GM15510 (cell line): ENCODE data around the gene ZBTB7C.

Source experiments
- POLR2A ChIP-seq: IDR thresholded peaks from 3 replicates; pipeline ENCODE4 v1.6.1; 2011; ENCODE audit warnings: borderline replicate concordance; ENCODE audit not compliant: insufficient read length; ENCODE audit errors: extremely low read depth

The ZBTB7C gene

DNA sequence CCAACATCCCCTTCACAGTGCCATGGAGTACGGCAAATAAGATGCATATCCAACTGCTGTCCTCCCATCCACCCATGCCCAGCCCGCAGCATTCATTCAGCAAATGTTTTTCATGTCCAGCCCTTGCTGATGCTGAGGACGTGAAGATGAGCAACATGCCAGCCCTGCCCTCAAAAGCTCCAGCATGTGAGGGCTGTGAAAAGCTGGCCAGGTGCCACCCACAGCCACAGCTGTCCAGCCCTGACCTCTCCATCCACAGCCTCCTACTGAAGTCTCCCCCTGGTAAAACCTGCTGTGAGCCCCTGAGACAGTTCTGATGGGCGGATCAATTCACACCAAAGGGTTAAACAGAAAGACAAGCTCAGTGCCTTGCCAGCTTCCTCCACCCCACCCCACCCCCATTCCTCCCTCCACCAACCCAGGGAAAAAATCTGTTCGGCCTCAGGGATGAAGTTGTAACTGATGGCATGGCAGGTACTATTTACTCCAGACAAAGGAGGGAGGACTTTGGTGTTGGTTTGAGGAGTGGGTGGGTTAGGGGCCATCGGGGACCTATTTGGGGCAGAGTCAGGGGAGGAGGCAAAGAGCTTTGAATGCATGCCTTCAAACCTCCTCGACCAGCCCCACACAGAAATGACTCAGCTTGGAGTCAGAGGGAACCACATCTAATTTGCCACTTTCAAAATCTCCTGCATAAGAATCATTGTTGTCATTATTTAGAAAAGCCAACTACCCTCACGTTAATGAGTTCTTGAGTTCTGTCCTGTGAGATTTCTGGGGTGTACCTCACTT, 4.3 kb downstream of the ZBTB7C start:
- TF ChIP-seq POLR2A, result no peak

DNA sequence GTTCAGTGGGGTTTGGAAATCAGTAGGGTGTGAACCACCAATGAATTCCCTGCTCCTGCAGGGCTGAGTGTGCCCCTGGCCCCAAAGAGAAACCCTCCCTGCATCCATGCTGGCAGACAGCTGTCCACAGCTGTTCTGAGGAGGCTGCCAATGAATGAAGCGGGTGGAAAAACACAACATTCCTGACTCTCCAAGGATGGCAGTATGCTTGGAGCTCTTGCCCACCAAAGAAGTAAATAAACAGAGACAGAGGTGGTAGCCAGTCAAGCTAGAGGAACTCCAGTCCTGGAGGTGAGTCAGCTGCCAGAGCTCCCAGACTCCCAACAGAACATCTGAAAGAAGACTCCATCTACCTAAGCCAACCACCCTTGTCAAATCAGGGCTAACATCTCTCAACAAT, 6.2 kb downstream of the ZBTB7C start:
- TF ChIP-seq POLR2A, result no peak

DNA sequence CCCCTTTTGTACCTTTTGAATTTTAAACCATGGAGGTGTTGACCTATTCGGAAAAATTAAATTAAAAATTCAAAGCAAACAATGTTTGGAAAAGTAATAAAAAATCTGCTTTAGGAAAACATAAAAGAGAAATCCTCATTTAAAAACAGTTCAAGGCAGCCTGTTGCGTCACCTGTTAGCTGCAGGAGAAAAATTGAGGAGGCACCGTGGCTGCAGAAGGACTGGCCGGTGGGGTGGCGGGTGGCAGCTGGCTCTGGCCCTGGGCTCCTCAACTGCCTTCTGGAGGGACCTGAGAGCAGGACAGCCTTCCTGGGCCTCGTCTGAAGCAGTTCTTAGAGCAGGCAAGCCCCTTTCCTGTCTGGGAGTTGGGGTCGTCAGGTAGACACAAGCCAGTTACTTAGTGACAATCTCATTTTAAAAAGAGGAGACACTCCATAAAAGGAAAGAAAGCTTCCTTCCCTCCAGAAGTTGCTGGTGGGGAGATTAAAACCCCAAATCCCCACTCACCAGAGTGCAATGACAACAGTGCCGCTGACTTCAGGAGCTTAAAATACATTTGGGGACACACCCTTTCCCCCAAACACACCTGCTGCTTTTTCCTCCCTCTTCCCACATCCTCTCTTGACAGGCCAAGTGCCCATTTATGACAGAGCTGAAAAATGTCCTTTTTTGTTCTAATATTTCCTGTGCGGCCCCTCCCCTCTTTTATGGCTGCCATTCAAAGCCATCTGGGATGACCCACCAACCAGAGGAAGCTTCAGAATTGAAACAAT, 9.7 kb downstream of the ZBTB7C start:
- no peak for TF ChIP-seq POLR2A

DNA sequence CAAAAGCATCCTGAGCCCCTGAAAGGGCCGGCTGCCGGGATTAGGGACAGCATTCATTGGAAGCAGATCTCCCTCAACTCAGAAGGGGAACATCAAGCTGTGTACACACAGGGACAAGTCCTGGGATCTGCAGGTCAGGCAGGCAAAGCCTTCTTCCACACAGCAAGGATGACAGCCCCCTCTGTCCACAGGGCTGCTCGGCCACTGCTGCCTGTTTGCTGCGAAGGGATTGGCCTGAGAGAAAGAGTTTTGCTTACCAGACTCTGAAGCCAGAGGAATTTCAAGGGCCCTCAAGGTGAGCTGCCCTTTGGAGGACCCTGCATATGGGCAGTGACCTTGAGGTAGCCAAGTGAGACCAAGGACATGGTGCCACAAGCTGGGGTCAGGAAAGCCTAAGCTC, 11.1 kb downstream of the ZBTB7C start:
- TF ChIP-seq POLR2A, result no peak

DNA sequence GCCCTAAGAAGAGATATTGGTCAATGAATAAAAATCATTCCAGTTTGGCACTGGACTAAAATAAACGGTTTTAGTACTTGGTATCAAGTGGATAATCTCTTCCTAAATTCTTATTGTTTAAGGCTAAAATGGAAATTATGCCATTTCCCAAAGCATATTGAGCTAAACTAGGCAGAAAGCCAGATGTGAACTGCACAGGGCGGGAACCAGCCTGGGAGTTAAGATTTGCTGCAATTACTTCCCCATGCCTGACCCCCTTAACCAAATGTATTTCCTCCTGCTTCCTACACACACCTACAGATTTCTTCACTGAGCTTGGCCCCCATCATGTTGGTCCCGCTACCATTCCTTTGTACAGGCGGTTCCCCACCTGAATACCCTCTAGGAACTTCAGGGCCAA, 12.2 kb downstream of the ZBTB7C start:
- TF ChIP-seq POLR2A, result no peak

DNA sequence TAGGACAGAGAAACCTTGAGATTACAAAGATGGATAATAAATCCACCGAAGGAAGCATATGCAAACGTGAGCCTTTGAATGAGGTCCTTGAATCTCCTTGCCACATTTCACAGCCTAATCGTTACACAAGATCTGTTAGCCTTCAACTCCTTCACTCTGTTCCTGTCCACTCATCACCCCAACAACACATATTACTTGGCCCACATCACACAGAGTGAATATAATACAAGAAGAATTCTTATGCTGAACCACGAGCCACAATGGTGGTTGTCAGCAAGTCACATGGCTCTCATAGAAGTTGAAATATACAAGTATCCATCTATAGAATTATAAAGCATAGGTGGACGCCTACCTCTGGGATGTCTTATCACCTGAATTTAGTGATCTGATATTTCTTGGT, 12.6 kb downstream of the ZBTB7C start:
- TF ChIP-seq POLR2A, result no peak

DNA sequence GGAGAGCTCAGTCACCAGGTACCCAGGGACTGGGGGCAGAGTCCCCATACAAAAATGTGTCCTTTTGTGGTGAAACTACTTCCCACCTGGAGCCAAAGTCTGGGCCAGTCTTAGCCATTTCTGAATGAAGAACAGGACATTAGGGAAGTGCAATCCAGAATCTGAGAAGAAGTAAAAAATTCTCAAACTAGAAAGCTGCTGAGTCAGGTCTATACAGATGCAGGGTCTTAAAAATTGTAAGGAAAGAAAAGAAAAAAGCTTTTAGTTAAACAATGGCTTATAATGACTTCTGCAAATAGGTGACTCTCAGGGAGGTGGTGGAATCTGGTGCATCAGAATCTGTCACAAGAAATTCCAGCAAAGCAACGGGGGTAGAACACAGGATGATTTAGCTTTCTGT, 13.5 kb downstream of the ZBTB7C start:
- TF ChIP-seq POLR2A, result no peak

DNA sequence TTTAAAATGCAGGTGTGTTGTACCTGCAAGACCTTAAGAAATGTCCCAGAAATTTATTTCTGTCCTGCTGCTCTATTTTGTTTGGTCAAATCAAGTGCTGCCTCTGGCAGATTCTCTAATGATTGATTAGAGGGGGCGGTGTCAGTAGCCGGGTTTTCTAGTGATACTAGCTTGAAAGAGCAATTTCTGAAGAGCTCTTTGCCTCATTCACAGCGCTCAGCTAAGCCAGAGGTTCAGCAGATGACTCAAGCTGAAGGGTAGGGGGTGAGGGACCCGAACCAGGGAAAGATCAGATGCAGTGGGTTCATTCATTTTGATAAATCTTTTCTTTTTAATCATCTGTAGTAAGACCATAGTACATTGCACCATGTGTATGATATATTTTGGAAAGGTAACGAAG, 15.0 kb downstream of the ZBTB7C start:
- TF ChIP-seq POLR2A, result no peak

DNA sequence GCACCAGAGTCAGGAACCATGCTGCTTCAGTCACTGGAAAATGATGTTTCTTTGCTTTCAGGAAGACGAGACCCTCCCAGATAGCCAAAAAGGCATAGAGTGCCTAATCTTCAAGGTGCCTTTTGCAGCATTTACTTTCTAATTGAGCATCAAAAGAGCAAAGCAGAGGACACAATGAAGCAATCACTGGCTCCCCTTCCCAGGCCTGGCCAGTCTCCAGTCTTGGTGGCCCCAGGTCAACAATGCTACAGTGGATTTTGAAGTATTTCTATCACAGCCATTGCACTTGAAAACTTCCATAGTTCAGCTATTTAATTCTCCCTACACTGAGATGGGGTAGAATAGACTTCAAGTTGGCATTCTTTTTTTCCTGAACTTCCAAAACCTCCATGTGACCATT, 15.4 kb downstream of the ZBTB7C start:
- TF ChIP-seq POLR2A, result no peak

DNA sequence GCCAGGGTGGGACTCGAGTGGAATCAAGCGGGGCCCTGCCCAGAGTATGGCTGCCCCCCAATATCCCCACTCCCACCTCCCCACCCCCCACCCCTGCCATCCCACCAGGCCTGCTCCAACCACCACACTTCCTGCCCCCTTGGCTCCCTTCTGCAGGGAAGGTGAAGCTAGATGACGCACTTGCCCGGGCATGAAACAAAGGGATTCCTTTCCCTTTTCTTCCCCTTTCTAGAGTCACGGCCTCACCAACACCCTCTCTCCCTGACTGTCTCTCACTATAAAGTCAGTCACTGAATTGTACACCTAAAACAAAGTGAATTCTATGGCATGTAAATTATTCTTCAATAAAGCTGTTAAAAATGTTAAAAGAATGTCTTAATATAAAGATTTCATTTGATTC, 16.0 kb downstream of the ZBTB7C start:
- TF ChIP-seq POLR2A, result no peak

DNA sequence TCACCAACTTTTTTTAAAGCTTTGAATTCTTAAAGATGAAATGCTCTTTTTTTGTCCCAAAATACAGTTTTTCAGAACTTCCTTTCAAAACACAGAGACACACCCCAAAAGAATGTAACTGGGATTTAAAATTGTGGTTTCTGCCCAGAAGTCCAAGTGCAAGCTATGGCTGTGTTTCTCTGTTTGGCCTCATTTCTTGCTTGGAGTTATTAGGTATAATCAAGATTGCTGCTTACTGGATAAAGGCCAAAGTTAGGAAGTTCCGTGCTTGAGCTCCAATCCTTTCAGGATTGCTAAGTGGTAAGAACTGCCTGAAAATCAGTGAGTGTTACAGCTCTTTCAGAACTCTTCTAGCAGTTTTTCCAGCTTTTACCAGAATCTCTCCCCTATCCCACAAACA, 16.9 kb downstream of the ZBTB7C start:
- TF ChIP-seq POLR2A, result no peak

DNA sequence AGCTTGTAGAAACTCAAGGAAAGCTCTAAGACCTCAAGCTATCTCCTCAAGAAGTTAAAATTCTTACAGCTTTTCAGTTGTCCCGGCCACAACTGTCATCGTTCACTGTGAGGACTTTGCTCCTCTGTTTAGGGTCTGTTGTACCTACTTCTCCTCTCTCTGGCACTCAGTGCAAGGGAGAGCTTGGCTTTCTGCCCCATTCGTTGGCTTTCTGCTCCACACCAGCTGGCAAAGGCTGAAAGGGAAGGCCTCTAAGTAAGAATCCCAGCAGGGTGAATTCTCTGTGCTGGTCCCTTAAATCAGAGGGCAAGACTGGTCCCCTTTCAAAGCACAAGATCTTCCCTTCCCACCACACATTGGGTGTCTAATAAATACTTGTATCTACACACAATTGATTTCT, 17.3 kb downstream of the ZBTB7C start:
- TF ChIP-seq POLR2A, result no peak

DNA sequence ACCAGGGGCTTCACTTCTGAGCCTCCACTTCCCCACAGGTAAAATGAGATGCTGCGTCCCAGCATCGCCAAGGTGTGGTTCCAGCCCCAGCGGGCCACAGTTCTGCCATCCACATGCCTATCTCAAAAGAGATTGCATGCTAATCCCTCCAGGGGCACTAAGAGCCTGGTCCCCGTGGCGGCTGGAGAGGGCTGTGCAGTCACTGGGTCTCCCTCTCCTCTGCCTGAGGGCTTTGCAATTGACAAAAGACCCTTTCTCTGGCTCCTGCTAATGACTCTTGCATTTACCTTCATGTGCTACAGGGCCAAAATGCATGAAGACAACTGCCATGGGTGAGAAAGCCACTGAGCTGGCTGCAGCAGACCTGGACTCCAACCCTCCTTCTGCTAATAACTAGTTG, 18.5 kb downstream of the ZBTB7C start:
- no peak for TF ChIP-seq POLR2A

DNA sequence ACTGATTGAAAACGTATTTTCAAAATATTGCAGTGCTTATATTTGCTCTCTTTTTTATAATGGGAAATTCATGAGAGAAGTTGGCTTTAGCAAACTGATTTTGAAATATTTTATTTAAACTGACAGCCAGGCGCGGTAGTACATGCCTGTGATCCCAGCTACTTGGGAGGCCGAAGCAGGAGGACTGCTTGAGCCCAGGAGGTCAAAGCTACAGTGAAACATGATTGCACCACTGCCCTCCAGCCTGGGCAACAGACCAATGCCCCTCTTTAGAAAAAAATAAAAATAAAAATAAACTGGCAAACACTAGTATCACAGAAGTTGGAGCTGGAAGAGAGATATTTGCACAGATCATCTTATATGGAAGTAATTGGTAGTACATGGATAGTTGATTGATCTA, 20.7 kb downstream of the ZBTB7C start:
- no peak for TF ChIP-seq POLR2A

DNA sequence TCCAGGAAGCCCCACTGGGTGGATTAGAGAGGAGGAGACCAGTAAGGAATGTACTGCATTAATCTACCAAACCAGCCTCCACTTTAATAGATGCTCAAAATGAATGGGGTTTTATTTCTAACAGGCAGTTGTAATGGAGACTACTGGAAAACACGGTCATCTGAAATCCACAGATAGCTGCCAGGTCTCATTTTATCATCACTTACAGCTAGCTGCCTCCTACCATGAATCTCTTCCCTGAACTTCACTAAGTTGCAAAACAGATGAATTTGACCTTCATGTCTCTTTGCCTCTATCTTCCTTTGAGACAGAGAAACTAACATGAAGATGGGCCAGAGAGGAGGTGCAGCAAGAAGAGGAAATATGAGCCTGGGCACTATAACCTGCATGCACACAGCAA, 21.9 kb downstream of the ZBTB7C start:
- TF ChIP-seq POLR2A, result no peak

DNA sequence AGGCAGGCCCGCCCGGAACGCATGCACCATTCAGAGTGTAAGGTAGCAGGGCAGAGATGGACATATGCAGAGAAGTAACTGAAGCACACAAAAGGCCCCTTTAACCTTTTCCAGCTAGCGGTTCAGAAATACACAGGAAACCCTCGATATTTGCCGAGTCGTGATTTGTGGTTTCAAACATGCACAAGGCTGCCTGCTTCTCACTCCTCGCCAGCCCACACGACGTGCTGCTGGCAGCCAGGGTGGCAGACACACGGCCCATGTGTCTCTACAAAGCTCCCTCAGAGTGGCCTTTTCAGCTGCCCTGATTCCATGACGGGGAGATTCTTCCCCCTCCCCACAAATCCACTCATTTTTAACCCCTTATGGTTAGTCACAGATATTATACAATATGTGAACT, 23.6 kb downstream of the ZBTB7C start:
- TF ChIP-seq POLR2A, result no peak

DNA sequence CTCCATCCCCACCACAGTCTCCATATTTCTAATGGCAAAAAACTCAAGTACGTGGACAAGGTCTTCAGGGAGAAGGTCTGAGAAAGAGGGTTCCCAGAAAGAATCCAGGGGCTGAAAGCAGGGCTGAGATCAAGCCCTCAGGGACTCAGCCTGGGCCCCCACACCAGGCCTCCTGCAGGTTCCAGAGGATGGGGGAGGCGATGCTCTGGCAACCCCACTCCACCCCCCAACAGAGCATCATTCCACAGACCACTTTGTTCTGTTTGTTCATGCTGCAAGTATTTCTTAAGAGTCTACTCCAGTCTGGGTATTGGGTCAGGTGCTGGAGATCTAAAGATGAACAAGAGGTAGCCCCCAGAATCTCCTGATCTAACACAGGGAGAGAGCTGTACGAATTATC, 32.2 kb downstream of the ZBTB7C start:
- no peak for TF ChIP-seq POLR2A

DNA sequence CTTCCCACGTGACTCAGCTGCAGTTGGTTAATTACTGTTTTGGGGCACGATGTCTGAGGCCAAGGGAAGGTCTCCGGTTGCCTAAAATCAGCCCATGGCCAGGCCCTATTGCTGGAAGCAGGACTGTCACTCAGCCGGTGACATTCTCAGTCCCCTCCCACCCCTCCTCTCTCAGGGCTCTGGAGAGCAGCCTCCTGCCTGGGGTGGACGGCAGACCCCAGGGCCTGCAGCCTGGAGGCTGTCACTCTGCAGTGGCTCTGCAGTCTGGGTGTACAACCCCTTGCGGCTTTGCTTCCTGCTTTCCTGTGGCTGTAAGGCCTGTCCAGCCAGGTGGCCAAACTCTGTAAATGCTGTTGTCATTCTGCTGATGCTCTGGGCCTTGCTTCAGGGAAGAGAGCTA, 32.8 kb downstream of the ZBTB7C start:
- TF ChIP-seq POLR2A, result no peak
